ENCODE data around the gene WDFY3.

DNA sequence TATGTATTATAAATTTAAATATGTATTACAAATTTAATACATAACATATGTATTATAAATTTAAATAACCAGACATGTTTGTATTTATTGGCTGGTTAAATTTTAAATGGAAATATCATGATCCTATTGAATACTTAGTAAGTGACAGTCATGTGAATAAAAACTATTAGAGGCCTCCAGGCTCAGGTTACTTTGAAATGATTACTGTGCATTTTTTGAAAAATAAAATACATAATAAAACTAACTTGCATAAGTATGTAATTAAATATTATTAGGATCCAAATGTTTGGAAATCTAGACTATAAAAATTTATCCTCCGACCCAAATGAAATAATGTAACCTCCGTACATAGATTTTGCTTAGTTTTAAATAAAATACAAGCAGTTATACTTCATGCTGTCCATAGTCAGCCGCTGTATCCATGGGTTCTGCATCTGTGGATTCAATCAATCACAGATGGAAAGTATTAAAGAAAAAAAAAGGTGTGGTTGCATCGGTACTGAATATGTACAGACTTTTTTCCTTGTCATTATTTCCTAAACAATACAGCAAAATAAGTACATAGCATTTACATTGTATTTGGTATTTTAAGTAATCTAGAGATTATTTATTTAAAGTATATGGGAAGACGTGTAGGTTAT, 140.7 kb downstream of the WDFY3 start:
- TF ChIP-seq, protein P1, sequence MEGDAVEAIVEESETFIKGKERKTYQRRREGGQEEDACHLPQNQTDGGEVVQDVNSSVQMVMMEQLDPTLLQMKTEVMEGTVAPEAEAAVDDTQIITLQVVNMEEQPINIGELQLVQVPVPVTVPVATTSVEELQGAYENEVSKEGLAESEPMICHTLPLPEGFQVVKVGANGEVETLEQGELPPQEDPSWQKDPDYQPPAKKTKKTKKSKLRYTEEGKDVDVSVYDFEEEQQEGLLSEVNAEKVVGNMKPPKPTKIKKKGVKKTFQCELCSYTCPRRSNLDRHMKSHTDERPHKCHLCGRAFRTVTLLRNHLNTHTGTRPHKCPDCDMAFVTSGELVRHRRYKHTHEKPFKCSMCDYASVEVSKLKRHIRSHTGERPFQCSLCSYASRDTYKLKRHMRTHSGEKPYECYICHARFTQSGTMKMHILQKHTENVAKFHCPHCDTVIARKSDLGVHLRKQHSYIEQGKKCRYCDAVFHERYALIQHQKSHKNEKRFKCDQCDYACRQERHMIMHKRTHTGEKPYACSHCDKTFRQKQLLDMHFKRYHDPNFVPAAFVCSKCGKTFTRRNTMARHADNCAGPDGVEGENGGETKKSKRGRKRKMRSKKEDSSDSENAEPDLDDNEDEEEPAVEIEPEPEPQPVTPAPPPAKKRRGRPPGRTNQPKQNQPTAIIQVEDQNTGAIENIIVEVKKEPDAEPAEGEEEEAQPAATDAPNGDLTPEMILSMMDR (IDR thresholded peaks at IDR 0.05; ENCODE audit: low read depth, low read length) = no peak
- no peak for TF ChIP-seq EZH2phosphoT487 (IDR thresholded peaks at IDR 0.05; ENCODE audit: low read depth)

Data from OCI-LY3 (cell line).